ENCODE results near the gene RAPGEF2.

- no peak for TF ChIP-seq CTCF (IDR thresholded peaks at IDR 0.05)
- no peak for TF ChIP-seq ZFX (IDR thresholded peaks at IDR 0.05; ENCODE audit: borderline replicate concordance)
These were observed 95.0 kb downstream of the RAPGEF2 start for GRCh38 chr4:159197885-159198269.

Data from 22Rv1 (cell line).